ENCODE data around the gene AIM2. TPM values are rescaled to one million over a fixed set of nuclear protein-coding genes. Genes with fewer than 3 reads are reported as not detected.

AIM2 gene
- total RNA-seq, 1 experiment from 2014 or later = 1.1 TPM

DNA sequence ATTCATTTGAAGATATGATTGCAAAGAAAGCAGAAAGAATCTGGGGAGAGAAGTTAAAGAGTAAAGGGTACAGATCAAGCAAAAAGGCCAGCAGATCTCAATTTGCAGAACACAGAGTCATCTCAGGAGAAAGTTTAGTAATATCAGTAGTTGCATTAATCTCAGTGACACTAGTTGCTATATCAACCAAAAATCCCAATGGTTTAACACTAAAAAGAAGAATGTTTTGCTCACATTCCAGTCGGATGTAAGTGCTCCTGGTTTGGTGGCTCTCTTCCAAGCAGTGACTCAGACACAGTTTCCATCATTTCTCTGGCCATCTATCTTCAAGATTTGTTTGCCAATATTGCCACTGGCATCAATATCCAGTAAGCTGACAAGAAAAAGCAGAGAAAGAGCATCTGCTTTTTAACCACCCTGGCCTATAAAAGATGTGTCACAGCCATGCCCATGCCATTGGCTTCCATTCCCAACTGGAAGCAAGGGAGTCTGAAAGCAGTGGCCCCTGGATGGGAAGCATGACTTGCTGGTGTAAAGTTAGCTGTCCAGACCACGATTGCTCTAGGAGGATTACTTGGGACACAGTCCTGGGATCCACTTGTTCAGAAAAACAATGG is 45.5 kb upstream of the AIM2 start:
- no peaks in the 10 kb centered on the region for H3K27me3 ChIP-seq (ENCODE audit: insufficient read depth, low read length)
- H3K4me2 ChIP-seq (ENCODE audit: insufficient read depth, insufficient read length, low read length) = no peak overlapping the region
- peaks cover 10 to 12% of the 10 kb centered on the region in 2 experiments for H3K4me1 Mint-ChIP-seq
- no peak overlapping the region for H2BK5ac ChIP-seq (ENCODE audit: insufficient read length, low read length)
- H3K79me2 ChIP-seq (ENCODE audit: insufficient read depth, low read length) = no peaks in the 10 kb centered on the region
- no peak overlapping the region for H3K4me3 Mint-ChIP-seq
- no peak overlapping the region for H2BK12ac ChIP-seq (ENCODE audit: insufficient read length, low read depth, low read length)
- no peak for DNase-seq
- no peak overlapping the region for H2BK15ac ChIP-seq (ENCODE audit: low read depth, low read length)
- no peak overlapping the region for H4K8ac ChIP-seq (replicated peaks; ENCODE audit: insufficient read length, low read depth, low read length)
- no peaks in the 10 kb centered on the region for H4K20me1 ChIP-seq (ENCODE audit: control insufficient read depth, insufficient read depth, insufficient read length)
- H3K9ac ChIP-seq (ENCODE audit: extremely low read depth, insufficient read length, low read length) = no peak overlapping the region
- H3K4me1 ChIP-seq (ENCODE audit: insufficient read depth, low read length) = peaks cover 2% of the 10 kb centered on the region; the same call in 1 of the 2 replicates
- H3K18ac ChIP-seq (ENCODE audit: insufficient read length, low read depth, low read length) = no peak overlapping the region
- no peak overlapping the region for H3T11ph ChIP-seq (ENCODE audit: low read length)
- no peaks in the 10 kb centered on the region for H3K79me1 ChIP-seq (ENCODE audit: insufficient read depth, low read depth, low read length, poor library complexity, severe bottlenecking)
- no peaks in the 10 kb centered on the region for H3K9me3 ChIP-seq (ENCODE audit: control insufficient read depth, low read depth, low read length)
- H3K4ac ChIP-seq (ENCODE audit: low read depth, low read length) = no peak overlapping the region
- H4K91ac ChIP-seq (ENCODE audit: insufficient read length, low read depth, low read length) = no peak overlapping the region
- no peak overlapping the region for H3K56ac ChIP-seq (ENCODE audit: insufficient read length, low read depth, low read length)
- no peaks in the 10 kb centered on the region for H3K9me3 Mint-ChIP-seq
- no peak overlapping the region for H2BK120ac ChIP-seq (ENCODE audit: low read depth, low read length, poor library complexity, severe bottlenecking)
- no CpG with 5 or more reads among the region's 2 CpGs for WGBS (ENCODE audit: extremely low coverage, insufficient read length, low lambda C conversion rate)
- no peak overlapping the region for H2BK20ac ChIP-seq (ENCODE audit: low read depth, low read length, poor library complexity, severe bottlenecking)
- H2AFZ ChIP-seq (ENCODE audit: low read length) = no peak overlapping the region
- no peak for TF ChIP-seq CTCF (conservative IDR thresholded peaks at IDR 0.05)
- no peak overlapping the region for H3K23ac ChIP-seq (ENCODE audit: insufficient read length, low read depth, low read length)
- H4K5ac ChIP-seq (ENCODE audit: insufficient read length, low read depth, low read length) = no peak overlapping the region
- no peaks in the 10 kb centered on the region for H3K36me3 Mint-ChIP-seq (ENCODE audit: insufficient read depth in 1 of 3, low read depth in 3 of 3)
- H3K27me3 Mint-ChIP-seq (ENCODE audit: low read depth) = no peaks in the 10 kb centered on the region
- no peak overlapping the region for H3K27ac ChIP-seq (ENCODE audit: insufficient read length, low read depth, low read length)
- H3K23me2 ChIP-seq (ENCODE audit: insufficient read length, low read depth, low read length, poor library complexity, severe bottlenecking) = no peaks in the 10 kb centered on the region
- H2AK5ac ChIP-seq (ENCODE audit: insufficient read length, low read length) = no peak overlapping the region
- H3K27ac Mint-ChIP-seq = no peak overlapping the region
- H3K14ac ChIP-seq (ENCODE audit: insufficient read depth, low read length) = no peak overlapping the region

Data from H9 (cell line).